GM23338 (cell line): Measurements from ENCODE around the gene MRLN. TPM values are rescaled to one million over a fixed set of nuclear protein-coding genes. Genes with fewer than 3 reads are reported as not detected.

Experiments
- ATAC-seq: fragments of 200-7000 bp; cut with Tn5 transposase; 3 replicates; pipeline ENCODE4 v1.9.1; 2020
- DNase-seq: peaks from one replicate; pipeline ENCODE4 v3.0.0-alpha.2; 2015; ENCODE audit warnings: low spot score
- H2AFZ ChIP-seq: fragments of 200-600 bp; sonication (generic); 2 replicates; pipeline ENCODE4 v1.8.0; 2016; ENCODE audit warnings: antibody characterized with exemption, mild to moderate bottlenecking, moderate library complexity
- H3F3A ChIP-seq: fragments of 200-600 bp; sonication (generic); replicated peaks from 2 replicates; pipeline ENCODE4 v1.8.0; 2017; ENCODE audit warnings: antibody characterized with exemption, mixed run types, low read depth
- H3K27ac ChIP-seq: fragments of 200-600 bp; sonication (generic); 2 replicates; pipeline ENCODE4 v1.6.1; 2016; ENCODE audit warnings: low read depth
- H3K27me3 ChIP-seq: fragments of 200-600 bp; sonication (generic); 2 replicates; pipeline ENCODE4 v1.8.0; 2016; ENCODE audit warnings: mild to moderate bottlenecking, mixed run types, moderate library complexity; ENCODE audit not compliant: insufficient read depth
- H3K36me3 ChIP-seq: fragments of 200-600 bp; sonication (generic); 2 replicates; pipeline ENCODE4 v1.8.0; 2016; ENCODE audit warnings: mild to moderate bottlenecking; ENCODE audit not compliant: insufficient read depth
- H3K4me1 ChIP-seq: fragments of 200-600 bp; sonication (generic); 2 replicates; pipeline ENCODE4 v1.8.0; 2016; ENCODE audit warnings: mild to moderate bottlenecking, moderate library complexity; ENCODE audit not compliant: insufficient read depth
- H3K4me2 ChIP-seq: fragments of 200-600 bp; sonication (generic); 2 replicates; pipeline ENCODE4 v1.7.1; 2017; ENCODE audit warnings: mixed run types
- H3K4me3 ChIP-seq: fragments of 200-600 bp; sonication (generic); 2 replicates; pipeline ENCODE4 v1.6.1; 2016; ENCODE audit warnings: mixed run types
- H3K79me2 ChIP-seq: fragments of 200-600 bp; sonication (generic); replicated peaks from 2 replicates; pipeline ENCODE4 v1.8.0; 2017; ENCODE audit warnings: mild to moderate bottlenecking; ENCODE audit not compliant: insufficient read depth
- H3K9me2 ChIP-seq: fragments of 200-600 bp; sonication (generic); 2 replicates; pipeline ENCODE4 v1.8.0; 2017; ENCODE audit not compliant: insufficient read depth
- H4K20me1 ChIP-seq: fragments of 200-600 bp; sonication (generic); replicated peaks from 2 replicates; pipeline ENCODE4 v1.8.0; 2017; ENCODE audit warnings: mild to moderate bottlenecking; ENCODE audit not compliant: insufficient read depth
- H3K27ac Mint-ChIP-seq: 2 replicates; pipeline ENCODE4 v1.8.0; 2020; ENCODE audit warnings: inconsistent platforms, mild to moderate bottlenecking, moderate library complexity, mixed read lengths
- H3K27me3 Mint-ChIP-seq: 3 replicates; pipeline ENCODE4 v1.8.0; 2022; ENCODE audit warnings: low read depth, mild to moderate bottlenecking, moderate library complexity, mixed read lengths, inconsistent platforms; ENCODE audit not compliant: insufficient read depth, poor library complexity
- H3K36me3 Mint-ChIP-seq: 3 replicates; pipeline ENCODE4 v1.8.0; 2021; ENCODE audit warnings: low read depth, mild to moderate bottlenecking, inconsistent platforms, moderate library complexity, mixed read lengths
- H3K4me1 Mint-ChIP-seq: 3 replicates; pipeline ENCODE4 v1.8.0; 2020; ENCODE audit warnings: mild to moderate bottlenecking, inconsistent platforms, mixed read lengths
- H3K4me3 Mint-ChIP-seq: 3 replicates; pipeline ENCODE4 v1.8.0; 2021; ENCODE audit warnings: moderate library complexity, mild to moderate bottlenecking, inconsistent platforms, mixed read lengths
- H3K9me3 Mint-ChIP-seq: 3 replicates; pipeline ENCODE4 v1.8.0; 2020; ENCODE audit warnings: moderate library complexity, mild to moderate bottlenecking, inconsistent platforms, mixed read lengths
- CREB1 ChIP-seq: fragments of 250-450 bp; sonication (Bioruptor Pico); IDR thresholded peaks from 2 replicates; pipeline ENCODE4 v1.5.0; 2020; ENCODE audit warnings: low read depth, mild to moderate bottlenecking, moderate library complexity
- CTCF ChIP-seq, 2 experiments: fragments of 200-600 bp in 1 of 2; sonication (generic) in 1 of 2; conservative IDR thresholded peaks; 2 replicates each; pipeline versions ENCODE4 v1.5.1 to v1.6.1; 2016 to 2017; ENCODE audit warnings: antibody characterized with exemption in 2 of 2, low read depth in 2 of 2, mild to moderate bottlenecking in 2 of 2, moderate library complexity in 1 of 2
- ETS1 ChIP-seq: IDR thresholded peaks from 2 replicates; pipeline ENCODE4 v1.6.1; 2016; ENCODE audit warnings: antibody characterized with exemption
- EZH2 ChIP-seq: fragments of 200-600 bp; sonication (generic); IDR thresholded peaks from one replicate; pipeline ENCODE4 v1.8.0; 2017; ENCODE audit warnings: antibody characterized with exemption, mild to moderate bottlenecking, low read depth; ENCODE audit not compliant: unreplicated experiment
- EZH2phosphoT487 ChIP-seq: fragments of 200-600 bp; sonication (generic); IDR thresholded peaks from one replicate; pipeline ENCODE4 v1.8.1; 2018; ENCODE audit warnings: antibody characterized with exemption; ENCODE audit not compliant: unreplicated experiment
- JUNB ChIP-seq: IDR thresholded peaks from one replicate; pipeline ENCODE4 v1.6.1; 2016; ENCODE audit warnings: antibody characterized with exemption; ENCODE audit not compliant: unreplicated experiment
- NANOG ChIP-seq: IDR thresholded peaks from 2 replicates; pipeline ENCODE4 v1.6.1; 2016; ENCODE audit warnings: antibody characterized with exemption, borderline replicate concordance
- POLR2AphosphoS5 ChIP-seq: IDR thresholded peaks from 2 replicates; pipeline ENCODE4 v1.6.1; 2016; ENCODE audit warnings: antibody characterized with exemption, low read depth
- REST ChIP-seq: IDR thresholded peaks from one replicate; pipeline ENCODE4 v1.6.1; 2018; ENCODE audit warnings: antibody characterized with exemption; ENCODE audit not compliant: unreplicated experiment
- STAT1 ChIP-seq: IDR thresholded peaks from one replicate; pipeline ENCODE4 v1.6.1; 2016; ENCODE audit warnings: antibody characterized with exemption; ENCODE audit not compliant: unreplicated experiment
- ZNF114 ChIP-seq: fragments of 250-450 bp; sonication (Bioruptor Pico); IDR thresholded peaks from 2 replicates; pipeline ENCODE4 v1.5.0; 2020; ENCODE audit warnings: mild to moderate bottlenecking, moderate library complexity
- ZNF331 ChIP-seq: fragments of 250-450 bp; sonication (Bioruptor Pico); IDR thresholded peaks from 2 replicates; pipeline ENCODE4 v1.5.0; 2020; ENCODE audit warnings: low read depth, mild to moderate bottlenecking, moderate library complexity
- ZNF462 ChIP-seq: fragments of 250-450 bp; sonication (Bioruptor Pico); IDR thresholded peaks from 2 replicates; pipeline ENCODE4 v1.5.0; 2020; ENCODE audit warnings: mild to moderate bottlenecking, moderate library complexity
- polyA plus RNA-seq: library from polyadenylated mRNA; unstranded; fragments of >200 nt; fragmentation: Nextera tagmentation; extraction: Ambion mirVana; gene quantifications from 2 replicates; pipeline ENCODE4 v1.2.1, GENCODE V29; 2016
- total RNA-seq: library from RNA; depleted of rRNA; stranded (reverse); fragments of >200 nt; shearing (Covaris generic); gene quantifications from 2 replicates; pipeline ENCODE4 v1.2.3, GENCODE V29; 2014

The MRLN gene
- total and polyA plus RNA-seq, 2 experiments from 2014 or later = not detected

GRCh38 chr10:59781511-59781910 lies 28.3 kb upstream of the MRLN start:
- TF ChIP-seq CREB1 (no peak), POLR2AphosphoS5 (no peak), CTCF (conservative IDR thresholded peaks at IDR 0.05; ENCODE audit: low read depth in 2 of 2) (no peak), ZNF331 (CRISPR knock-in tag) (no peak), REST (no peak), STAT1 (no peak), EZH2 (no peak), JUNB (no peak), NANOG (no peak), ZNF114 (CRISPR knock-in tag) (no peak), ETS1 (no peak), EZH2phosphoT487 (no peak), ZNF462 (CRISPR knock-in tag) (no peak)
- Mint-ChIP-seq H3K27me3 (peaks cover 2% of the 10 kb centered on the region), H3K4me1 (no peaks in the 10 kb centered on the region), H3K27ac (no peak overlapping the region), H3K36me3 (peaks cover 15% of the 10 kb centered on the region), H3K4me3 (no peak overlapping the region), H3K9me3 (peaks cover 18% of the 10 kb centered on the region)
- DNase-seq = no peak
- Histone ChIP-seq H3K27me3 (no peaks in the 10 kb centered on the region), H3K4me2 (no peak overlapping the region), H3K79me2 (no peaks in the 10 kb centered on the region), H3K36me3 (no peaks in the 10 kb centered on the region), H2AFZ (no peak overlapping the region), H4K20me1 (no peaks in the 10 kb centered on the region), H3K27ac (no peak overlapping the region), H3K4me1 (no peaks in the 10 kb centered on the region), H3F3A (no peaks in the 10 kb centered on the region), H3K4me3 (no peak overlapping the region), H3K9me2 (no peaks in the 10 kb centered on the region)
- no peak for ATAC-seq
